Thoracic aorta (tissue), 2 donors: Measurements from ENCODE around the gene CTSH. TPM values are rescaled to one million over a fixed set of nuclear protein-coding genes. Genes with fewer than 3 reads are reported as not detected.

ENCODE experiments used
- ATAC-seq: fragments of 150-250 bp; one replicate; pipeline ENCODE4 v1.8.0; 2017; ENCODE audit warnings: low read depth; ENCODE audit not compliant: insufficient number of reproducible peaks, low FRiP score
- DNase-seq: peaks from one replicate; pipeline ENCODE4 v3.0.0-alpha.2; 2020; ENCODE audit warnings: low spot score
- H3K27ac ChIP-seq, 2 donors: fragments of 200-600 bp; sonication (generic); 1 replicate in 1 of 2; 2 replicates in 1 of 2; pipeline ENCODE4 v1.5.1; 2016; ENCODE audit warnings: mild to moderate bottlenecking in 2 of 2, moderate library complexity in 2 of 2
- H3K27me3 ChIP-seq: fragments of 200-600 bp; sonication (generic); replicated peaks from 2 replicates; pipeline ENCODE4 v1.6.0; 2016; ENCODE audit warnings: mild to moderate bottlenecking; ENCODE audit not compliant: insufficient read depth
- H3K36me3 ChIP-seq: fragments of 200-600 bp; sonication (generic); one replicate; pipeline ENCODE4 v1.5.1; 2016
- H3K4me1 ChIP-seq, 2 donors: fragments of 200-600 bp; sonication (generic); 1 replicate in 1 of 2; 2 replicates in 1 of 2; pipeline versions ENCODE4 v1.5.1 to v1.6.0; 2016; ENCODE audit warnings: low read depth in 2 of 2, mild to moderate bottlenecking in 1 of 2; ENCODE audit not compliant: control insufficient read depth in 1 of 2
- H3K4me3 ChIP-seq: fragments of 200-600 bp; sonication (generic); 2 replicates; pipeline ENCODE4 v1.5.1; 2016; ENCODE audit warnings: mild to moderate bottlenecking
- H3K9me3 ChIP-seq: fragments of 200-600 bp; sonication (generic); 2 replicates; pipeline ENCODE4 v1.5.1; 2016
- CTCF ChIP-seq: fragments of 200-600 bp; sonication (generic); IDR thresholded peaks from one replicate; pipeline ENCODE4 v1.5.1; 2019; ENCODE audit warnings: antibody characterized with exemption
- total RNA-seq, 2 donors: library from RNA; depleted of rRNA; stranded (reverse); fragments of >200 nt; gene quantifications; one replicate each; pipeline versions ENCODE4 v1.1.0 to v1.2.3, GENCODE V29; 2016

Gene CTSH
- total RNA-seq, 2 donors from 2014 or later = 136 to 149 TPM

DNA sequence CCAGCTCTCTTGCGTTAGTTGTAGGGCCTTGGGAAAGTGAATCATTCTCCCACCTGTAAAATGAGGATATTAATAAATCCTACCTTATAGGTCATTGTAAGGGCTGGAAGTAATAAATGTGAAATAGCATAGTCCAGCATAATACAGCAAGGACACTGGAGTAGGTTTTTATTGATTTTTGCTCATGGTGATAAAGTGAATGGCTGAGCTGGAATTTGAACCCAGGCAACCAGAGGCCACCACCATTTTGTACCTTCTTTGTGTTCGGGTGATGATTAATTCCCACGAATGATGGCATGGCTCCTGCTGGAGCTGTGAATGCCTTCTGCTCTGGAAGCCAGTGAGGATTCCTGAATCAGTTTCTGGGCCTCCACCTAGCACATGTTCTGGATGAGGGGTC lies 31.8 kb downstream of the CTSH start:
- H3K9me3 ChIP-seq = no peaks in the 10 kb centered on the region
- H3K4me1 ChIP-seq = peaks cover 43 to 66% of the 10 kb centered on the region in 2 donors
- H3K27me3 ChIP-seq = no peaks in the 10 kb centered on the region
- no peak overlapping the region for H3K4me3 ChIP-seq
- peaks cover 19% of the 10 kb centered on the region for H3K36me3 ChIP-seq
- DNase-seq (no peak), ATAC-seq (no peak)
- H3K27ac ChIP-seq = peak overlapping the region; percentile 77 to 81
- no peak for TF ChIP-seq CTCF

DNA sequence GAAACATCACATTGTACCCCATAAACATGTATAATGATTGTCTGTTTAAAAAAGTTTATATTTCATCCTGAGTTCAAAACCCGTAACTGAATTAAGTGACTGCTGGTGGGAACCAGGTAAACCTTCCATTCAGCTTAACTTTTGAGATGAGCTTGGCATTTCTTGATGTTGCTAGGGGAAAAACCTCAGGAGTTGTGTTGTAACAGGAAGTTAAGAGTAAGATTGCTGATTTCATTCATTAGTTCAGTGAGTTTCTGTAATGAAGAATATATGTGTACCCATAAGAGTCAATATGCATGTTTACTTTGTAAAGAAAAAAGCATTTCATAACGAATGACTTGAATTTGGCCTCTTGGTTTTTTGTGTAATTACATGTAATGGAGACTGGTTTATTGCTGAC lies 32.5 kb downstream of the CTSH start:
- Histone ChIP-seq H3K27ac (peak overlapping the region; percentile 13 to 81), H3K4me3 (no peak overlapping the region), H3K9me3 (no peaks in the 10 kb centered on the region), H3K36me3 (peaks cover 19% of the 10 kb centered on the region), H3K27me3 (no peaks in the 10 kb centered on the region), H3K4me1 (peaks cover 43 to 67% of the 10 kb centered on the region in 2 donors)
- DNase-seq = no peak
- no peak for ATAC-seq
- no peak for TF ChIP-seq CTCF

DNA sequence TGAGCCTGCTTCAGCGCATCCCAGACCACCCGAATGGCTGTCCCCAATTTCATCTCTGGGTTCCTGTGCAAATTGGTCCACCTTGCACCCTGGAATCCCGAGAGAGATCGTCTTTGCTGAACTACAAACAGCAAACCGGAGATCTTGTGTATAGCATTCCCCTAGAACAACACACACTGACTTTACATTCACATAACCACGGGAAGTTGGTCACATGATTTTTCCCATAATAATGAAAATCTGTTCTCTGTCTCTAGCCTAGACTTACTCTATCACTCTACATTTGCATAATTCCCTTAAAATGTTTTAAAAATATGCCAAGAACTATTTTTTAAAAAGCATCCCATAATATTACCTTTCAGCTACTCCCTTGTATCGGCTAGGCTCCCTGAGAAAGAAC lies 34.6 kb downstream of the CTSH start:
- Histone ChIP-seq H3K4me3 (no peak overlapping the region), H3K4me1 (peaks cover 33 to 69% of the 10 kb centered on the region in 2 donors), H3K27me3 (no peaks in the 10 kb centered on the region), H3K9me3 (no peaks in the 10 kb centered on the region), H3K36me3 (peaks cover 24% of the 10 kb centered on the region), H3K27ac (peak overlapping the region; percentile 33 to 35)
- no peak for DNase-seq
- no peak for ATAC-seq
- no peak for TF ChIP-seq CTCF

DNA sequence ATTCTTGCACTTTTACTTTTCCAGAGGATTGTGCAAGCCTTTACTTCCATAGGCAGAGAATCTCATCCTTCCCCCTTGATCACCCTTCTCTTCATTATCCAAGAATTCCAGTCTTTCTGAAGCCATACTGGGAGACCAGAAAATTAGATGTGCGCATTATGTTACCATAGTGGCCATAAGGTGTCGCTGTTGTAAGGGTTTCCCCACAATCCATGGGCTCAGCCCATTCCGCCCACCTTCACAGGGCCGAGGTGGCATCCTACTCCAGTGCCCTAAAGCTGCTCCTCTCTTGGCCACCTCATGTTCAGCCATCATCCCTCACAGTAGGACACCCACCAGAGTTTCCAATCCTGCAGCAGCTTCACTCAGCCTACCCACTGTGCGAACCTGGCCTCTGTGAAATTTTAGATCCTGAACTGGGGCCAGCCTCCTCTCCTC lies 35.0 kb downstream of the CTSH start:
- H3K4me3 ChIP-seq = no peak overlapping the region
- no peaks in the 10 kb centered on the region for H3K9me3 ChIP-seq
- DNase-seq = no peak
- H3K27me3 ChIP-seq = no peaks in the 10 kb centered on the region
- peak overlapping the region; percentile 33 to 35 for H3K27ac ChIP-seq
- peaks cover 24% of the 10 kb centered on the region for H3K36me3 ChIP-seq
- H3K4me1 ChIP-seq = peaks cover 28 to 68% of the 10 kb centered on the region in 2 donors
- no peak for ATAC-seq
- peak; percentile 66 for TF ChIP-seq CTCF

DNA sequence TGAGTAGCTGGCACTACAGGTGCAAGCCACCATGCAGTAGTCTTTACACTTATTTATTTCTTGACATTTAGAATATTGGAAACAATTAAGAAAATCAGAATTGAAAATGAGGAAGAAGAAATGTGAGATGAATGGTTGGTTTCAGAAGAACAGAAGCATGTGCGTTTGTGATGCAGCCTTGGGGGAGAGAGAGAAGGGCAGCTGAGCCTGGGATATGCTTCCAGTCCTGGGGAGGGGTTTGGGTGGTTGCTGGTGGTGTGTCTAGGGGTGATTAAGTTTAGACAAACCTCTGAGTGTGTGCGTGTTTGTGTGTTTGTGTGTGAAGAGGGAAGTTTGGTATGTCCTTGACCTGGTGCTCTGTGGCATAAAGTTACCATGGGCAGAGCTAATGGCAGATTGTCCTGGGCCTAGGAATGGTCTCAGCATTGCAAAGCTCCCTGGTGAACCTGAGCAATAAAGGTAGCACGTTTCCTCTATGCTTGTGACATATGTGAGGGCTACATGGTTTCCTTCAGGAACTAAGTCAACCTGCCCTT lies 35.6 kb downstream of the CTSH start:
- H3K9me3 ChIP-seq = no peaks in the 10 kb centered on the region
- DNase-seq = no peak
- H3K4me1 ChIP-seq = peaks cover 25 to 69% of the 10 kb centered on the region in 2 donors
- no peak overlapping the region for H3K4me3 ChIP-seq
- no peak for ATAC-seq
- no peaks in the 10 kb centered on the region for H3K27me3 ChIP-seq
- peak overlapping the region; percentile 33 to 35 for H3K27ac ChIP-seq
- H3K36me3 ChIP-seq = peaks cover 25% of the 10 kb centered on the region
- TF ChIP-seq CTCF = no peak
